PFSK-1 (cell line): ENCODE results near the gene MYOM3.

Experiments used
- FOXP2 ChIP-seq: optimal IDR thresholded peaks from 2 replicates; pipeline ENCODE3; 2011; ENCODE audit warnings: borderline replicate concordance, control low read depth, inconsistent platforms; ENCODE audit not compliant: insufficient read depth; ENCODE audit errors: extremely low read length, extremely low read depth
- POLR2AphosphoS5 ChIP-seq: IDR thresholded peaks from 2 replicates; pipeline ENCODE4 v1.6.1; 2012; ENCODE audit warnings: low read depth, mild to moderate bottlenecking, control low read depth, low read length, moderate library complexity
- REST ChIP-seq, 2 experiments: IDR thresholded peaks; 2 replicates each; pipeline versions ENCODE4 v1.6.1 to v1.8.0; 2011 to 2012; ENCODE audit warnings: low read depth in 2 of 2, low read length in 2 of 2, control low read depth in 1 of 2, inconsistent platforms in 1 of 2, mild to moderate bottlenecking in 1 of 2, moderate library complexity in 1 of 2; ENCODE audit not compliant: insufficient read depth in 1 of 2
- SIN3A ChIP-seq: IDR thresholded peaks from 2 replicates; pipeline ENCODE4 v1.6.1; 2012; ENCODE audit warnings: mild to moderate bottlenecking, low read length, moderate library complexity, borderline replicate concordance; ENCODE audit not compliant: insufficient read depth
- TAF1 ChIP-seq: IDR thresholded peaks from 2 replicates; pipeline ENCODE4 v1.6.1; 2012; ENCODE audit warnings: low read length, control low read depth, borderline replicate concordance; ENCODE audit not compliant: insufficient read depth

The MYOM3 gene

DNA sequence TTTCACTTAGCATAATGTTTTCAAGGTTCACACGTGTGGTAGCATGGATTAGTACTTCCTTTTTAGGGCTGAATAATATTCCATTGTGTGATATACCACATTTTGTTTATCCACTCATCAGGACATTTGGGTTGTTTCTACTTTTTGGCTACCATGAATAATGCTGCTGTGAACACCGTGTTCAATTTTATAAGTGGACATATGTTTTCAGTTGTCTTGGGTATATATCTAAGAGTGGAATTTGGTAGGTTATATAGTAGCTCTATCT is 27.2 kb upstream of the MYOM3 start:
- no peak for TF ChIP-seq TAF1
- no peak for TF ChIP-seq FOXP2
- TF ChIP-seq POLR2AphosphoS5, result no peak
- no peak for TF ChIP-seq SIN3A
- TF ChIP-seq REST (IDR thresholded peaks at IDR 0.05; ENCODE audit: insufficient read depth in 1 of 2, low read depth in 2 of 2, low read length in 2 of 2), result no peak

- TF ChIP-seq SIN3A (no peak), REST (IDR thresholded peaks at IDR 0.05; ENCODE audit: insufficient read depth in 1 of 2, low read depth in 2 of 2, low read length in 2 of 2) (no peak), FOXP2 (no peak), POLR2AphosphoS5 (no peak), TAF1 (no peak)
Measured at GRCh38 chr1:24138476-24139221, 26.7 kb upstream of the MYOM3 start.

DNA sequence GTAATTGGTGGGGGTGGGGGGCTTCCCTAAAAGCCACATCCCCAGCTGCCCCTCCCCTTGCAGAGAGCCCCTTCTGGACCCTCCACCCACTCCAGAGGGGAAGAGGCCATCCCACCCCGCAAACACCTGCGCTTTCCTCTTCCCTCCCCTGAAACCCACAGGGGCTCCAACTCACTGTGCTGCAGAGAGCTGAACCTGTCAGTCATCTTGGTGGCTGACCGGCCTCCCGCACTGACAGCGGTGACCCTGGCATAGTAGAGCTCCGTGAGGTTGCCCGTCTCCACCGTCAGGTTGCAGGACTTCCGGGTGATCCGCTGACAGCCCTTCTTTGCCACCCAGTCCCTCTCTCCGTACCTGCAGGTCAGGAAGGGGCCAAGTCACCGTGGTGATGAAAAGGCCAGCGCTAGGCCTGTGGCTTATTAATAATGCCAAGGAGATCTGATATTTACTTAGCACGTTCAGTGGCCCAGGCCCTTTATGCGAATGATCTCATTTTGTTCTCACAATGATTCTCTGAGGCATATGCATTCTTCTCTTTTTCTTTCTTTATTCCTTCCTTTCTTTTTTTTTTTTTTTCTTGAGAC is 25.1 kb upstream of the MYOM3 start:
- no peak for TF ChIP-seq TAF1
- no peak for TF ChIP-seq POLR2AphosphoS5
- no peak for TF ChIP-seq FOXP2
- no peak for TF ChIP-seq SIN3A
- TF ChIP-seq REST (IDR thresholded peaks at IDR 0.05; ENCODE audit: insufficient read depth in 1 of 2, low read depth in 2 of 2, low read length in 2 of 2), result no peak

DNA sequence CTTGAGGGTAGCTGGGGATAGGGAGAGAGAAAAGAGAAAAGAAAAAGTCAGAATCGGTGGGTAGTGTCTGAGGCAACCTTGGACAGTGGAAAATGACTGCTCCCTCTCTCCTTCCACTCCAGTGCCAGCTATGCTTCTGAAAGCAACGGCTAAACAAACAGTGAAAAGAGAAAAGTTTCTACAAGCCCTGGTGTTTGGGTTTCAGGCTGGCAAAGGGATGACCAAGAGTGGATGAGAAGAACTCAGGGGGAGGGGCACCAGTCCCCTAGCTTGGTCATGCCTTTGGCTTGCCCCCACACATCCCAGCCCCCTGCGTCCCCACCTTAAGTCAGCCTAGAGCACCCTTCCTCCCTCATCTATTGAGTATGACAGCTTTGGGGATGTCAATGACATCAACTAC is 22.4 kb upstream of the MYOM3 start:
- TF ChIP-seq TAF1 (no peak), FOXP2 (no peak), SIN3A (no peak), POLR2AphosphoS5 (no peak), REST (IDR thresholded peaks at IDR 0.05; ENCODE audit: insufficient read depth in 1 of 2, low read depth in 2 of 2, low read length in 2 of 2) (no peak)

- TF ChIP-seq REST (IDR thresholded peaks at IDR 0.05; ENCODE audit: insufficient read depth in 1 of 2, low read depth in 2 of 2, low read length in 2 of 2), result no peak
- TF ChIP-seq POLR2AphosphoS5, result no peak
- no peak for TF ChIP-seq FOXP2
- TF ChIP-seq TAF1, result no peak
- TF ChIP-seq SIN3A, result no peak
Measured at GRCh38 chr1:24133819-24134218, 21.9 kb upstream of the MYOM3 start.
